Measurements from ENCODE around the gene LRRC4C. TPM values are rescaled to one million over a fixed set of nuclear protein-coding genes. Genes with fewer than 3 reads are reported as not detected.

LRRC4C gene
- total RNA-seq, 1 donor from 2014 or later = 1.2 TPM

GRCh38 chr11:40118026-40118425 lies 1341.4 kb downstream of the LRRC4C start:
- no peak for DNase-seq (ENCODE audit: low spot score)

- DNase-seq (ENCODE audit: low spot score) = no peak
These were observed 1354.4 kb downstream of the LRRC4C start for GRCh38 chr11:40104941-40105550.

- DNase-seq (ENCODE audit: low spot score) = no peak
These were observed 1358.7 kb downstream of the LRRC4C start for GRCh38 chr11:40100781-40101180.

GRCh38 chr11:40100162-40100553 lies 1359.3 kb downstream of the LRRC4C start:
- DNase-seq (ENCODE audit: low spot score) = no peak

- no peak for DNase-seq (ENCODE audit: low spot score)
These were observed 1359.9 kb downstream of the LRRC4C start for GRCh38 chr11:40099426-40100161.

- no peak for DNase-seq (ENCODE audit: low spot score)
These were observed 1364.0 kb downstream of the LRRC4C start for GRCh38 chr11:40095446-40095845.

- DNase-seq (ENCODE audit: low spot score) = no peak
These were observed 1364.5 kb downstream of the LRRC4C start for GRCh38 chr11:40094954-40095353.

- DNase-seq (ENCODE audit: low spot score) = no peak
These were observed 1379.0 kb downstream of the LRRC4C start for GRCh38 chr11:40080434-40080833.

Measured in umbilical cord (tissue), 2 donors.